ENCODE results near the gene TRUB2.
"Not testable (repeated sequence)": the region's sequence is repeated elsewhere in the genome, so short reads cannot be mapped to it uniquely, and the experiment has no call there.

TRUB2 gene

DNA sequence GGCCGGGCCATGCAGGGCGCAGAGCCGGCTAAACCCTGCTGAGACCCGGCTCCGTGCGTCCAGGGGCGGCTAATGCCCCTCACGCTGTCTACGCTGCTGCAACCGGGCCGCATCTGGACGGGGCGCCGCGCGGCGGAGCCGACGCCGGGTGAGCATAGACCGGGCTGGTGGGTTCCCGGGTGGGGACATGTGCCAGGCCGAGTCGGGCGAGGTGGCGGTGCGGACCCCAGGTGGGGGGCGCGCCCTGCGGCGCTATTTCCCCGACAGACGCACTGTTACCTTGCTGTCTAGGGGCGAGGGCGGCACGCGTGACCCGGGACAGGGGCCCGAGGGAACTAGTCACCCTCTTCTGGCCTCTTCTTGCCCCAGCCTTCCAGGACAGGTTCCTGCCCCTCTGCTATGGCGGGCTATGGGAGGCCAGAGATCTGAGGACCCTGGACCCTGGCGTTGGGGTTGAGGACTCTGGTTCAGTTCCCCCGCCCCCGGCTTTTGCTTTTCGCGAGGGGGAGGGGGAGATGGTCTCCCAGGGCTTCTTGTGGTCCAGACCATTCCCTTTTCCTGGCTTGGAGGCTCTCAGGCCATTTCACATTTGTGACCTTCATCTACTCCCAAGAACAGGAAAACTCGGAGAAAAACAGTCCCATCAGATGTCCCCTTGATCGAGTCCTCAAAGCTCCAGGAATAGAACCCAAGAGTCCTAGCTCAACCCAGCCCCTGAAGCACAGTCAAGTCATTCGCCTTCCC, 18.6 kb upstream of the TRUB2 start:
- DNase-seq, result no peak

DNA sequence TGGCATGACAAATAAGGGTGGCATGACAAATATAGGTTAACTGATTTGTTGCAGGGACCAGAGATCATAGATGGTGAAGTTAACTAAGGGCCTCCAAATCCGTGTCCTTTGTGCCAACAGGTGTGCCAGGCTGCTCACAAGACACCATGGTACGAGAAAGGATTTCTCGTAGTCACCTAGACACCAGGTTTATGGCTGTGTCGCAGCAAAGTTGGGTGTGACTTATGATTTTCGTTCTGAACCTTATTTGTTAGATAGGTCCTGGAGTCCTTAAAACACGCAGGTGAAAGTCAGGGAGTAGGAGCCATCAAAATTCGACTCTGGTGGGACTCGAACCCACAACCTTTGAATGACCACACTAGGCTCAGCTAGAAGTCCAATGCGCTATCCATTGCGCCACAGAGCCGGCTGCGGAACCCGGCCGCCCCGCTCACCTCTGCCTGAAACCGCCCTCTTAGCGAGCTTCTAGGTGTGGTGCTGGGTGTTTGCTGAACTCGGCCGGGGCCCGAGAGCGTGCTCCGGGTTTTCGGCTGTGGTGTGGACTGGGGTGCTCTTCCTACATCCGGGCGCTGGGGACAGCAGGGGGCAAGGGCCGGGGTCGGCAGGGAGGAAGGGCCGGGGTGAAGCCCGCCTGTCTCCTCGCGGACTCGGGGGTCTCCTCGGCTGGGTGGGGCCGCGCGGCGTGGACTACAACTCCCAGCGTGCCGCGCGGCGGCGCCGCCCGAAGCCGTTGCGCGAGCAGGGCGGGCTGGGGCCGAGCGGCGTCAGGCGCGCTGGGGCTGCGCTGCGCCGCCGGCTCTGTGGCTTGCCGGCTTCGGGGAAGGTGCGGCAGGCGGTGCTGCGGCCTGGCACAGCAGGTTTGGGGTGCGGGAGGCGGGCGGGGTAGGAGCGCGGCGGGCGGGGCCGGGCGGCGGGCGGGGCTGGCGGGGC, 17.8 kb upstream of the TRUB2 start, which contains the start of gene SLC27A4:
SLC27A4 (plus strand) TSS at position 767 of the 930 bp plus-strand sequence. CDS start 2,606 bp downstream, outside the sequence.
- DNase-seq, result peak; percentile 94

DNA sequence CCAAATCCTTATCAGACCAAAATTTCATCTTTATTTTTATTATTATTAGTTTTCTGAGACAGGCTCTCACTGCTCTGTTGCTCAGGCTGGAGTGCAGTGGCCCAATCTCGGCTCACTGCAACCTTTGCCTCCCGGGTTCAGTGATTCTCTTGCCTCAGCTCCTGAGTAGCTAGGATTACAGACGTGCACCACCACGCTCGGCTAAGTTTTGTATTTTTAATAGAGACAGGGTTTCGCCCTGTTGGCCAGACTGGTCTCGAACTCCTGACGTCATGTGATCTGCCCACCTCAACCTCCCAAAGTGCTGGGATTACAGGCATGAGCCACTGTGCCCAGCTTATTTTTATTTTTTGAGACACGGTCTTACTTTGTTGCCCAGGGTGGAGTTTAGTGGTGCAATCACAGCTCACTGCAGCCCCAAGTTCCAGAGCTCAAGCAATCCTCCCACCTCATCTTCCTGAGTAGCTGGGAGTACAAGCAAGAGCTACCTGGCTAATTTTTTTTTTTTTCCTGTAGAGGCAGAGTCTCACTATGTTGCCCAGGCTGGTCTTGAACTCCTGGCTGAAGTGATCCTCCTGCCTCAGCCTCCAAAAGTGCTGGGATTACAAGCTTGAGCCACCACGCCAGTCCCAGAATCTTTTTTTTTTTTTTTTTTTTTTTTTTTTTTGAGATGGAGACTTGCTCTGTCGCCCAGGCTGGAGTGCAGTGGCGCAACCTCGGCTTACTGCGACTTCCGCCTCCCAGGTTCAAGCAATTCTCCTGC, 16.8 kb upstream of the TRUB2 start:
- not testable (repeated sequence) for DNase-seq

DNA sequence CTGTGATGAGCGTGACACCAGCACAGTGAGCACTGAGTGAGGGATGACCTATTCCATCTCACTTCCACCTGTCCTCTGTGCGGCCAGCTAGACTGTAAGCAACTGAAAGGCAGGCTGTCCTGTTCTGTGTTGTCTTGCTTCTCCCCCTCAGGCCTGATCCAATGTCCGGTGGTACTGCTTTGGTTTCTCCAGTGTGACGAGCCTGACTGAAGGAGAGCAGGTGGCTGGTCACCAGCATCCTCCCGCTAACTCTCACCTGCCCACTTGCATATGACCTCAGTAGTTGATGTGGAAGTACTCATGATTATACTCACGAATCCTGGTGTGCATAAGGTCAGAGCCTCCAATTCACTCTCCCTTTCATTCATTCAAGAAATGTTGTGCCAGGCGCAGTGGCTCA, 15.7 kb upstream of the TRUB2 start:
- no peak for DNase-seq

DNA sequence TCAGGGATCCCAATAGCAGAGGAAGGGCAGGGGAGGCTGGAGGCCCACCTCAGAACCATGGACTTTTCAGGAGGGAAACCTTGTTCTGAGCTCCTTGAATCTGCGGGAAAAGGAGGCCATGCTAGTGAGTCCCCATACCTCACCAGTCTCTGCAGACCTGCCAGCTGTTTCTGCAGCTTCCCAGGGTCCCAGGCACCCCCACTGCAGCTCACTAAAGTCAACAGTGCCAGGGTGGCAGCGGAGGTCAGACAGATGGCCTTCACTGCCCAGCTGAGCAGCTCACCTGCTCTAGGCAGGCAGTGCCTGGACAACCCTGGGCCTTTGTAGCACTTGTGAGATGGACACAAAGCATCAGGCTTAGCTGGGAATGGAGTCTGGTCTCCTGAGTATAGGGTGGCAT, 13.7 kb upstream of the TRUB2 start:
- DNase-seq, result no peak

DNA sequence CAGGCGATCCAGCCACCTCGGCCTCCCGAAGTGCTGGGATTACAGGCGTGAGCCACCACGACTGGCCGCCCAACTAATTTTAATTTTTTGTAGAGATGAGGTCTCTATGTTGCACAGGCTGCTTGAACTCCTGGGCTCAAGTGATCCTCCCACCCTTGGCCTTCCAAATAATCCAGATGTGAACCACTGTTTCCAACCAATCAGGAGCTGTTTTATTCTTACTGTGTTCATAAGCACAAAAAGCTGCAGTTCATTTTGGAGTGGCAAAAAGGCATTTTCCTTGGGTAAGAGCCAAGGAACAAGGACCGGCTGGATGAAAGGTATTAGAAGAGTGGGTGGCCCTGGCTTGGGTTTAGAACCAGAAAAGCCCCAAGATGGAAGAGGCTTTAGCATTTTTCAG, 12.9 kb upstream of the TRUB2 start:
- no peak for DNase-seq

DNA sequence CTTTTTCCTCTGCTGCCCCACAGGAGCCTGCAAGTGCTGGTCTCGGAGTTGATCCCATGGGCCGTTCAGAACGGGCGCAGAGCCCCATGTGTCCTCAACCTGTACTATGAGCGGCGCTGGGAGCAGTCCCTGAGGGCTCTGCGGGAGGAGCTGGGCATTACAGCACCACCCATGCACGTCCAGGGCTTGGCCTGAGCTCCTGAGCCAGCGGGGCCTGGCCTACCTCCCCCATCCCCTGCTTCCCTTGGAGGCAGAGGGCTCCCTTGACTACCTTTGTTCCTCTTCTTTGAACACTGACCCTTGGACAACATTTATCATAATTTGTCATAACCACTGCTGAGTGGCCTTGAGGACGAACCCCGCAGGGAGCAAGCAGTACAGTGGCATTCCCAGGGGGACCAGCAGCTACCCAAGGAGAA, 11.2 kb upstream of the TRUB2 start:
- DNase-seq, result no peak

DNA sequence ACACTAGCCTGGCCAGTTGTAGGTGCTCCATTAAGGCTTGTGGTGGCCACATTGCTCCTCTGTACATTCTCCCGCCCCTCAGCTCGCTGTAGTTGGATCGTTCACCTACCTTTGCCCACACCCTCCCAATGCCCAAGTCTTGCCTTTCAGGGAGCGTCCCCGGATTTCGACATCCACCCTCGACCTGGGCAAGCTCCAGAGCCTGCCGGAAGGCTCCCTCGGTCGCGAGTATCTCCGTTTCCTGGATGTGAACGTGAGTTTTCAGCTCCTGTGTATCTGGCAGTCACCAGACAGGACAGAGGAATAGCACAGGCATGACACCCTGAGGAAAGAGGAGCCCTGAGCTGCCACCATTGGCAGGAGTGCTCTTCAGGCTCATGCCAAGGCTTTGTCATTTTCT, 3.4 kb upstream of the TRUB2 start:
- DNase-seq, result no peak

DNA sequence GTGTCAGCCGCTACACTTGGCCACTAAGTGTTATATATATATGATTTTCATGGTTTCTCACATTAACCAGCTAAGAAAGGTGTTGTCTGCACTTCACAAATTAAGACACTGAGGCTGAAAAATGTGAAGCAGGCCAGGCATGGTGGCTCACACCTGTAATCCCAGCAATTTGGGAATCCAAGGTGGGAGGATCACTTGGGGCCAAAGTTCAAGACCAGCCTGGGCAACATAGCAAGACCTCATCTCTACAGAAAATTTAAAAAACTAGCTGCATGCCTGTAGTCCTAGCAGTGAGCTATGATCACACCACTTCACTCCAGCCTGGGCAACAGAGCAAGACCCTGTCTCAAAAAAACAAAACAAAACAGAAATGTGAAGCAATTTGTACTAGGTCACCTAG, 2.2 kb upstream of the TRUB2 start:
- no peak for DNase-seq

DNA sequence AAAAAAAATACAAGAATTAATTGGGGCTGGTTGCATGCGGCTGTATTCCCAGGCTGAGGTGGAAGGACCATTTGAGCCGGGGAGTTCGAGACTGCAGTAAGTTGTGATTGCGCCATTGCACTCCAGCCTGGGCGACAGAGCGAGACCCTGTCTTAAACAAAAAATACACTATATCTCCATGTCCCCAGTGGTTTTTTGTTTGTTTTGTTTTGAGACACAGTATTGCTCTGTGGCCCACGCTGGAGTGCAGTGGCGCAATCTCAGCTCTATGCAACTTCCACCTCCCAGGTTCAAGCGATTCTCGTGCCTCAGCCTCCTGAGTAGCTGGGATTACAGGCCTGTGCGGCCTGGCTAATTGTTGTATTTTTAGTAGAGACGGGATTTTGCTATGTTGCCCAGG, 1.5 kb upstream of the TRUB2 start:
- no peak for DNase-seq

DNA sequence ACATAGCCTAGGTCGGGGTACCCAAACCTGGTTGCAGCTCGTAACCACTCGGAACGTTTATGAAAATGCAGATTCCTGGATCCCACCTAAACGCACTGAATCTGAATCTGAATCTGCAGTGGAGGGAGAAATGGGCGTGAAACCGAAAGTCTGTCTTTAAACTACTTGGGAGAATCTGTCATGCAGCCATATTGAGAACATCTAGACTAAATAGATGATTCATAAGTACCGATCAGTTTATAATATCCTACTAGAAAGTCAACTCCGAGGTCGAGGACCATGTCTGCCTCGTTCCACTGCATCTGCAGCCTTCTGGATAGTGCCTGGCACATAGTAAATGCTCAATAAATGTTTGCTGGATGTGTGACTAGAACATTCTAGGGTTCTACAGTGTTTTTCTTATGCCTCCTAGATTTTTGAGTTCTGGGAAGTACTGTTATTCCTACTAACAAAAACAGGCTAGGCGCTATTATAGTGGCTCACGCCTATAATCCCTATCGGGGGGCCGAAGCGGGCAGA, 1.0 kb upstream of the TRUB2 start:
- DNase-seq, result no peak

DNA sequence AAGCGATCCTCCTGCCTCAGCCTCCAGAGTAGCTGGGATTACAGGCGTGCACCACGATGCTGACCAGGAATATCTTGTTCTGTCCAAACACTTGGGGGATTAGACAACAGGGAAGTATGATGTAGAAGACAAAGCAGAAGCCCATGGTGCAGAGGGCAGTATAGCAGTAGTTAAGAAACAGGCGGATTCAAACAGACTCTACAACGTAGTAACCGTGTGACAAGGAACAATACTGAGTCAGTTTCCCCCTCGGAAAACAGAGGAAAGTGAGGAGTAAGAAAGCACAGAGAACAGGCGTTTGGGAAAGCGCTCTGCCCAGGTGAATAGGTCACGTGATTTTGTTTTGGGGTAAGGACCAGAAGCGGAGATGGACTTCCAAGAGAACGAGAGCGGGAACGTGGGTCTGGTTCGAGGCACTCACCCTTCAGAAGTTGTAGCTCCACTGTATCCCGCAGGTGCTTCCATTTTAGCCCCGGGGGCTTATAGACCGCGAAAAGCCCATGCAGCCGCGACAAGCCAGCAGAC, 306 bp downstream of the TRUB2 start:
- no peak for DNase-seq

DNA sequence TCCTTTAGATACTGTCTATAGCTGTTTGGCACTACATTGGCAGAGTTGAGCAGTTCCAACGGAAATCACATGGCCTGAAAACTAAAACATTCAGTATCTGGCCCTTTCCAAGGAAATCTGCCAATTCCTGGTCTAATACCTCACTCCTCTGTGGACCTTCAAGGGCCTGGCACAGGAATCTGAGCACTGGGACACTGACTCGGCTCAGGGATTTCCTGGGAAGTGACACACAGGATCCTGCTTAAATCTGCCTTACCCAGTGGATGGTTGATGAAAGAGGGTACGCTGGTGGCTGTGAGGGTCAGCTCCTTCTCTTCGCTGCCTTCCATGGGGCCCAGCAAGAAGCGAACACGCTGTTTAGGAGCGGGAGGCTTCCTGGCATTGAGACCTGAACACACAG, 904 bp downstream of the TRUB2 start:
- no peak for DNase-seq

DNA sequence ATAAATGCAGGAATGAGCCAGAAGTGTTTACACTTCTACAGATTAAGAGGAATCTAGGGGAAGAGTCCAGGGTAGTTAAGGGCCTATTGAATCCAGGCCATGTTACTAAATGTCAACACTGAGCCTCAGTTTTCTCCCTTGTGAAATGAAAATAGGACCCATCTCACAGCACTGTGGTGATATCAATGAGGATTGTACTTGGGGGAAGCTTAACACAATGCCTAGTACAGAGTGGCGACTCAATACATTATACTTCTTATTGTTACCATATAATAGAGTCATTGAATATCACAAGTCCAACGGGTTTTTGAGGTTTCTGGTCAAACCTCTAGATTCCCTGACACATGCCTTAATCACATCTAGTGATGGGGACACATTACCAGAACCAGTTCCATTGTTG, 4.6 kb downstream of the TRUB2 start:
- no peak for DNase-seq

DNA sequence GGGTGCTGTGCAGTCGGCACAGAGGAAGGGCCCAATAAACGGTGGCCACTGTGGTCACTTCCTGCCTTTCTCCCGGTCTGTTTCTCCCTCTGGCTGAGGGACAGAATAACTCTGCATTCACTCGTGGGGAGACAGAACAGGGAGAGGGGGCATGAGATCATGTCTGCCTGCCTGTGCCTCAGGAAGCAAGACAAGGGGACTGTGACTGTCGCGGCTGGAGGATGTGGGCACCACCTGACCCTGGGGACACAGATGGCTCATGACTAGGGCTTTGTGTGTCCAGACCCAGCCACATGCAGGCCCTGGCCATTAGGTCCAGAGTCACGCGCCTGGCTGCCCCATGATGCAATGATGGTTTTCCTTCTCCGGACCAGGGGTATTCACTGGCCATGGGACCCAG, 5.8 kb downstream of the TRUB2 start:
- DNase-seq, result peak; percentile 69

DNA sequence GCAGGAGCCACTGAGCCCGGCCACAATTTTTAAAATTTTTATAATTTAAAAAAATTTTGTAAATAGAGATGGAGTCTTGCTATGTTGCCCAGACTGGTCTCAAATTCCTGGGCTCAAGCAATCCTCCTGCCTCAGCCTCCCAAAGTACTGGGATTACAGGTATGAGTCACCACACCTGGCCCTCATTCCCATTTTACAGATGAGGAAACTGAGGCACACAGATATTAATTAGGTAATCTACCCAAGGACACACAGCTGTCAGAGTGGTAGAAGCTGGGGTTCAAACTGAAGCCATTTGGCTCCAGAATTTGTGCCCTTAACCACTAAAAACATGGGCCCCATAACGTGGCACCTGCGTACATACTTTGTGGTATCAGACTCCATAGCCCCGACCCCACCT, 7.5 kb downstream of the TRUB2 start:
- DNase-seq, result no peak

DNA sequence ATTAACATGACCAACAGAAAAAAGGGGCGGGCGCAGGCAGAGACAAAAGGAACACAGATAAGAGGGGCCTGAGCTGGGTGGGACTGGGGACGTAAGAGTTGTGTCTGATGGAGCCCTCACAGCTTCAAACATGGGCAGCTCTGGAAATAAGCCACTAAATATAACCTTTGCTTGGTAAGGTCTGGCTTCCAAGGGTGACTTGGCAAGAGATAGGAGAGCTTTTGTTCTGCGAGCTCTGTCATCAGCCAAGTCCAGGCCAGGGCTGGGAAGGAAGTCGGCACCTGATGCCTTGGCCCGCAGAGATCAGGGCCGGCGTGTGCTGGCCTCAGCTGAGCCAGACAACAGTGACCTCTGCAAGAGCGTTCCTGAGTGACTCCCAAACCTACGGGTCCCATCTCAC, 11.8 kb downstream of the TRUB2 start:
- DNase-seq, result peak; percentile 45

DNA sequence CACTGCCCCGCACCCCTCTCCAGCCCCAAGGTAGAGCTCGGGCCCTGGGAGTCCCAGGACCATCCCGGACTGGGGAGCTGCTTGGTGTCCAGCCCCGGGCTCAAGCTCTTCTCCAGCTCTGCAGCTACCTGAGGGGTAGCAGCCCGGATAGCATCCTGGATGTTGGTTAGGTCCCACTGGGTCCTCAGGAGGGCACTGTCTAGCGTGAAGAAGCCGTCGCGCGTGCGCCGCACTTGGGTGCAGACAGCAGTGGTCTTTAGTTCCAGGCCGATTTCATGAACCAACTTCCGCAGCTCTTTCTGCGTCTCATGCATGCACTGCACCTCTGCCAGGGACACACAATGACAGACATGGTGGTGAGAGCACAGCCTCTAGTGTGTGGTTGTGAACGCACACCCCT, 12.7 kb downstream of the TRUB2 start:
- DNase-seq, result peak; percentile 13

DNA sequence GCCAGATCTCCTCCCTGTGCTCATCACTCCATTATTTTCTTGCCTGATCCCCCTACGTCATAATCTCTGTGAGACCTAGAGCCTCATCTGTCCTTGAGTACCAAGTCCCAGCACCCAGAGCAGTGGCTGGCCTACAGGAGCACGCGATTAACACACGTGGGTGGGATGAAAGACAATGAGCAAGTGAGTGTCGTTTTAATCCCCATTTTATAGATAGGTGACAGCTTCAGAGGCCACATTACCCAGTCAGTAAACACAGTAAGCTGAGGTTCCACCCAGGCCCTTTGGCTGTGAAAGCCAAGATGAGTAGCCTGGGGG, 17.3 kb downstream of the TRUB2 start:
- no peak for DNase-seq

DNA sequence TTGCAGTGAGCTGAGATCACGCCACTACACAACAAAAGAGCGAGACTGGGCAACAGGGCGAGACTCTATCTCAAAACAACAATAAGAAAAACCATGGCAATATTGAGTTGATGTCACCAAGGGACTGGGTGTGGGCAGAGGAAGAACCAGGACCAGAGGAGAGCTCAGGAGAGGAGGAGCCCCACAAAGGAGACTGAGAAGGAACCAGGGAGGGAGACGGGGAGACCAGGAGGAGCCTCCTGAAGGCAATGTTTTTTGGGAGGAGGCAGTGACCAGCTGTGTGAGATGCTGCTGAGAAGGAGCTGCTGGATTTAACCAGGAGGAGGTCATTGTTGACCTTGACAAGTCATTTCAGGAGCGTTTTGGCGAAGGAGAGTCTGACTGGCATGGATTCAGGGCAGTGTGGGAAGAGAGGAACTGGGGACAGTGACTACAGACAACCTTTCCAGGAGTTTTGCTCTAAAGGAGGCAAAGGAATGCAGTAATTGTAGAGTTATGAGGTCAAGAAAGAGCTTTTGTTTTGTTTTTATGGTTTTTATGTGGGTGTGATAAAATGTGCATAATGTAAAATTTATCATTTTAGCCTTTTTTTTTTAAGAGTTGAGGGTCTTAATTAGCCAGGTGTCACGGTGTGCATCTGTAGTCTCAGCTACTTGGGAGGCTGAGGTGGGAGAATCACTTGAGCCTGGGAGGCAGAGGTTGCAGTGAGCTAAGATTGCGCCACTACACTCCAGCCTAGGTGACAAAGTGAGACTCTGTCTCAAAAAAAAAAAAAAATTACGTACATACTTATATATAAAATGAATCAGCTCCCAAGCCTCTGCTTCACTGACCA, 17.9 kb downstream of the TRUB2 start:
- DNase-seq, result no peak

DNA sequence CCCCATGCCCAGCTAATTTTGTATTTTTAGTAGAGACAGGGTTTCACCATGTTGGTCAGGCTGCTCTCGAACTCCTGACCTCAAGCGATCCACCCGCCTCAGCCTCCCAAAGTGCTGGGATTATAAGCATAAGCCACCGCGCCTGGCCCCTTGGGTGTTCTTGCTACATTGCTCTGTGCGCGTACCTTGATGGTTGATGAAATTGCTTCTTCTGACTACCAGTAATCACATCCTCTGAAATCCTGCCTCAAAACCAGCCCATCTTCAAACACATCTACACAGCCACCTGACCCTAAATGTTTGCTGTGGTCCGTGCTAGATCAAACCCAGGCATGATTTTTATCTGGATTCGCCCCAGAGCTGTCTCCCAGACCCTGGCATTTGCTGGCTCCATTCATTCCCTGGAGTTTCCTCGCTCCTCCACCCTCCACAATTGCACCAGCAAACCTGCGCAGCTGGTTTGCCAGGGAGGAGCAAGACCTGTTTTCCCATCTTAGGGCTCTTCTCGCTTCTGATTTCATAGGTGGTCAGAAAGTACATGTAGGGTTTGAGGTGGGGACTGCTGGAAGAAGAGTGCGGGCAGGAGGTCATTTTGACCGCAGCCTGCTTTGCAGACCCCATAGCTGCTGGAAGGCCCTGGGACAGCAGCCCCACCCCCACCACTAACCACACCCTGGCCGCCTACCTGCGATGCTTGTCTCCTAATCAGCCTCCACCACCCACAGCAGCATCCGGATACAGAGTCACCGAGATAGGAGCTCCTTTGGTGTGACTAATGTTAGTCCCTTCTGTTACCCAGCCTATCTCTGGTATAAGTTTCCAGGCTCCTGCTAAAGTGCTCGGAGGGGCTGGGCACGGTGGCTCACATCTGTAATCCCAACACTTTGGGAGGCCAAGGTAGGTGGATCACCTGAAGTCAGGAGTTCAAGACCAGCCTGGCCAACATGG, 23.4 kb downstream of the TRUB2 start:
- peak; percentile 88 for DNase-seq
